Keratinocyte (primary cell): ENCODE measurements around the gene IGF1R. TPM values are rescaled to one million over a fixed set of nuclear protein-coding genes. Genes with fewer than 3 reads are reported as not detected.

Experiments used
- DNase-seq: peaks from one replicate; pipeline ENCODE4 v3.0.0-alpha.2; 2011; ENCODE audit warnings: low read depth, missing footprints, low spot score
- FAIRE-seq: peaks from 2 replicates; lab custom pipeline; 2011; peaks lifted over from hg19 to GRCh38; lab: Jason Lieb, UNC
- H2AFZ ChIP-seq: 2 replicates; pipeline ENCODE4 v1.6.0; 2012; ENCODE audit warnings: low read length, control low read depth, inconsistent platforms; ENCODE audit not compliant: control insufficient read depth
- H3K27ac ChIP-seq: 2 replicates; pipeline ENCODE4 v1.5.1; 2011; ENCODE audit warnings: low read length; ENCODE audit not compliant: control insufficient read depth, insufficient read depth
- H3K27me3 ChIP-seq: 3 replicates; pipeline ENCODE4 v1.6.0; 2011; ENCODE audit warnings: low read length; ENCODE audit not compliant: control insufficient read depth, insufficient read depth; ENCODE audit errors: extremely low read depth
- H3K36me3 ChIP-seq, 2 experiments: 2 replicates in 1 of 2; 3 replicates in 1 of 2; pipeline ENCODE4 v1.5.1; 2011; ENCODE audit warnings: low read length in 2 of 2, mild to moderate bottlenecking in 1 of 2; ENCODE audit not compliant: control insufficient read depth in 2 of 2, insufficient read depth in 2 of 2; ENCODE audit errors: extremely low read depth in 1 of 2
- H3K4me1 ChIP-seq: 3 replicates; pipeline ENCODE4 v1.5.1; 2011; ENCODE audit warnings: low read length; ENCODE audit not compliant: control insufficient read depth, insufficient read depth; ENCODE audit errors: extremely low read depth
- H3K4me2 ChIP-seq: 3 replicates; pipeline ENCODE4 v1.6.0; 2011; ENCODE audit warnings: low read depth, low read length; ENCODE audit not compliant: control insufficient read depth, insufficient read depth; ENCODE audit errors: extremely low read depth
- H3K4me3 ChIP-seq, 3 experiments: fragments of 200-600 bp in 1 of 3; sonication (generic) in 1 of 3; 2 replicates in 2 of 3; 3 replicates in 1 of 3; pipeline ENCODE4 v1.5.1; 2011 to 2016; ENCODE audit warnings: low read length in 3 of 3, mild to moderate bottlenecking in 3 of 3, control low read depth in 2 of 3, inconsistent platforms in 1 of 3, low read depth in 1 of 3, mixed read lengths in 1 of 3, mixed run types in 1 of 3, moderate library complexity in 1 of 3; ENCODE audit not compliant: control insufficient read depth in 2 of 3, insufficient read depth in 2 of 3; ENCODE audit errors: extremely low read depth in 1 of 3
- H3K79me2 ChIP-seq: 2 replicates; pipeline ENCODE4 v1.6.0; 2012; ENCODE audit warnings: low read length; ENCODE audit not compliant: control insufficient read depth, insufficient read depth
- H3K9ac ChIP-seq: 3 replicates; pipeline ENCODE4 v1.6.0; 2011; ENCODE audit warnings: low read length; ENCODE audit not compliant: control insufficient read depth, insufficient read depth; ENCODE audit errors: extremely low read depth
- H3K9me1 ChIP-seq: 3 replicates; pipeline ENCODE4 v1.6.0; 2011; ENCODE audit warnings: low read length; ENCODE audit not compliant: control insufficient read depth, insufficient read depth; ENCODE audit errors: extremely low read depth
- H3K9me3 ChIP-seq: 2 replicates; pipeline ENCODE4 v1.5.1; 2012; ENCODE audit warnings: low read depth, low read length; ENCODE audit not compliant: control insufficient read depth
- H4K20me1 ChIP-seq: 3 replicates; pipeline ENCODE4 v1.6.0; 2011; ENCODE audit warnings: low read length; ENCODE audit not compliant: control insufficient read depth, insufficient read depth; ENCODE audit errors: extremely low read depth
- EZH2 ChIP-seq: IDR thresholded peaks from one replicate; pipeline ENCODE4 v1.6.1; 2012; ENCODE audit warnings: inconsistent platforms, mild to moderate bottlenecking, low read length, moderate library complexity
- dilution Hi-C: fragments of 300-500 bp; cut with MboI; formaldehyde crosslinking; loops from one replicate; pipeline ENCODE4 v1.7.0; 2020; ENCODE audit warnings: low sequenced_read_pairs; ENCODE audit not compliant: extremely low pct_ligation_motif_present
- polyA plus RNA-seq, 5 experiments: library from polyadenylated mRNA; depleted of rRNA in 3 of 5; stranded (reverse) in 3 of 5; stranded (forward) in 1 of 5; unstranded in 1 of 5; fragments of >200 nt; gene quantifications; 1 replicate in 1 of 5; 2 replicates in 3 of 5; 3 replicates in 1 of 5; pipeline versions ENCODE4 v1.2.1 to v1.2.3, GENCODE V29; 2011 to 2012; ENCODE audit warnings: missing spikeins in 2 of 5, low read depth in 1 of 5, low replicate concordance in 1 of 5
- TF ChIP-seq, protein P1 (sequence below), 3 experiments: IDR thresholded peaks in 1 of 3; conservative IDR thresholded peaks in 1 of 3; optimal IDR thresholded peaks in 1 of 3; 2 replicates in 2 of 3; 3 replicates in 1 of 3; pipeline versions ENCODE3 to v1.5.1; 2011; ENCODE audit warnings: low read length in 3 of 3, mild to moderate bottlenecking in 3 of 3, moderate library complexity in 2 of 3, control low read depth in 1 of 3, inconsistent platforms in 1 of 3; ENCODE audit not compliant: insufficient read depth in 2 of 3; ENCODE audit errors: extremely low read depth in 1 of 3

IGF1R gene
- polyA plus RNA-seq, 1 donor (not counting 4 experiments of a cell fraction or from before 2014, with no cell fraction given), result 14.5 TPM

DNA sequence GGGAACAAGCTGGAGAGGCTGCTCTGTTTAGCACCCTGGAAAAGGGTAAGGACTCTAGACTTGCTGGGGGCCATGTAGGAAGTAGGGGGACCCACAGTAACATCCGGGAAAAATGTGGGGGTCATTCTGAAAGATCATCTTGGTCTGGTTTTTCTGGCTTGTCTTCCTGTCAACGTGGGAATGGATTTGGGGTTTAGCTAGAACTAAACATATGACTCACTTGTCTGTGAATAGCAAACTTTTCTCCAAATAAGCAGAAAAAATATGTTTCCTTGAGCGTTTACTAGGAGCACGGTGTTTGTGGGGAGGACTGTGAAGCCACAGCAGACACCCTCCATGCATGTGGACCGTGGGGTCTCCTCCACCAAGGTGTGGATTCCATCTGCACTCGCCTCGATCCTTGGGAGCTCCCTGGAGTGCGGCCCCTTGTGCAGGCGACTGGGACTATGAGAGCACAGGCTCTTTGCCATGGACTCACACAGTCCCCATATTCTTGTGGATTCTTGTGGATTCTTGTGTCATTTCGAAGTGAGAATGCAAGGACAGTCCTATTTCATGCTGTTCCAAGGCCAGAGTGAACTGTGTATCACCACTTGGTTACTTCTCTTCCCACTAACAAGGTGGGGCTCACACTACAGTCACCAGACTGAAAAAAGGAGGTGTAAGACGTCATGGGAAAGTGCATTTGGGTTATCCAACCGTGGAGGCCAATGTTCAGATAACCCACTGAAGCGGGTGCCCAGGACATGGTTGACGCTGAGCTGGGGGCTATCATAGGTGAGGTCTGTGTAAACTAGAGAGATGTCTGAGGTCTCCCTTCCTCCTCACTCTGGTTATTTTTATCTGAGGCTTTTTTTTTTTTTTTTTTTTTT, 333.7 kb downstream of the IGF1R start:
- Histone ChIP-seq H3K36me3 (no peaks in the 10 kb centered on the region), H3K4me3 (no peak overlapping the region), H3K9me3 (no peaks in the 10 kb centered on the region), H3K27ac (no peak overlapping the region), H3K9ac (no peak overlapping the region), H3K4me2 (no peak overlapping the region), H4K20me1 (no peaks in the 10 kb centered on the region), H3K4me1 (peaks cover 13% of the 10 kb centered on the region), H3K9me1 (no peaks in the 10 kb centered on the region), H2AFZ (no peak overlapping the region), H3K27me3 (no peaks in the 10 kb centered on the region), H3K79me2 (no peaks in the 10 kb centered on the region)
- TF ChIP-seq, protein P1, sequence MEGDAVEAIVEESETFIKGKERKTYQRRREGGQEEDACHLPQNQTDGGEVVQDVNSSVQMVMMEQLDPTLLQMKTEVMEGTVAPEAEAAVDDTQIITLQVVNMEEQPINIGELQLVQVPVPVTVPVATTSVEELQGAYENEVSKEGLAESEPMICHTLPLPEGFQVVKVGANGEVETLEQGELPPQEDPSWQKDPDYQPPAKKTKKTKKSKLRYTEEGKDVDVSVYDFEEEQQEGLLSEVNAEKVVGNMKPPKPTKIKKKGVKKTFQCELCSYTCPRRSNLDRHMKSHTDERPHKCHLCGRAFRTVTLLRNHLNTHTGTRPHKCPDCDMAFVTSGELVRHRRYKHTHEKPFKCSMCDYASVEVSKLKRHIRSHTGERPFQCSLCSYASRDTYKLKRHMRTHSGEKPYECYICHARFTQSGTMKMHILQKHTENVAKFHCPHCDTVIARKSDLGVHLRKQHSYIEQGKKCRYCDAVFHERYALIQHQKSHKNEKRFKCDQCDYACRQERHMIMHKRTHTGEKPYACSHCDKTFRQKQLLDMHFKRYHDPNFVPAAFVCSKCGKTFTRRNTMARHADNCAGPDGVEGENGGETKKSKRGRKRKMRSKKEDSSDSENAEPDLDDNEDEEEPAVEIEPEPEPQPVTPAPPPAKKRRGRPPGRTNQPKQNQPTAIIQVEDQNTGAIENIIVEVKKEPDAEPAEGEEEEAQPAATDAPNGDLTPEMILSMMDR (optimal IDR thresholded peaks at IDR 0.05 in 1 of 3, IDR thresholded peaks at IDR 0.05 in 1 of 3, conservative IDR thresholded peaks at IDR 0.05 in 1 of 3; ENCODE audit: extremely low read depth in 1 of 3, insufficient read depth in 2 of 3, low read length in 3 of 3), result no peak
- no peak for TF ChIP-seq EZH2
- dilution Hi-C loops, result no loop called here
- no peak for FAIRE-seq
- DNase-seq, result no peak

DNA sequence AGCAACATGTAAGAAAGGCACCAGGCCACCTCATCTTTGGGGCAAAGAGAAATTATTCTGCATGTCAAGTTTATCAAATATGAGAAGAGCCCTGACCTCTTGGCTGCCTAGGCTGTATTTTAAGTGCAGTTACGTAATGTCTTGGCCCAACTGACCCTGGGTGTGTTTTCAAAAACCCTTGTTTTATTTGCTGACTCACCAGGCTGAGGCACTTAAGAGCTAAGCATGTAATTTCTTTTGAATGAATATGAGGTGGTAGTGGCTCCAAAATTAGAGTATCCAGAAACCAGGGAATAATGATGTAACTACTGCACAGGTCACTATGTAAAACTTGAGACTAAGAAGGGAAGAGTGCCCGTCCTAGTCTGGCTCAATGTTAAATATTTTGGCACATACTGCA, 335.0 kb downstream of the IGF1R start:
- H3K9me1 ChIP-seq, result no peaks in the 10 kb centered on the region
- H3K9ac ChIP-seq, result no peak overlapping the region
- H4K20me1 ChIP-seq, result no peaks in the 10 kb centered on the region
- H3K27ac ChIP-seq, result no peak overlapping the region
- no peak for TF ChIP-seq EZH2
- TF ChIP-seq, protein P1 (optimal IDR thresholded peaks at IDR 0.05 in 1 of 3, IDR thresholded peaks at IDR 0.05 in 1 of 3, conservative IDR thresholded peaks at IDR 0.05 in 1 of 3; ENCODE audit: extremely low read depth in 1 of 3, insufficient read depth in 2 of 3, low read length in 3 of 3), result no peak
- peak overlapping the region; percentile 22 for H3K4me2 ChIP-seq
- H2AFZ ChIP-seq, result no peak overlapping the region
- H3K9me3 ChIP-seq, result no peaks in the 10 kb centered on the region
- H3K4me3 ChIP-seq, result no peak overlapping the region
- H3K4me1 ChIP-seq, result peaks cover 13% of the 10 kb centered on the region
- DNase-seq (no peak), FAIRE-seq (no peak)
- dilution Hi-C loops, result no loop called here
- no peaks in the 10 kb centered on the region for H3K36me3 ChIP-seq
- H3K79me2 ChIP-seq, result no peaks in the 10 kb centered on the region
- H3K27me3 ChIP-seq, result no peaks in the 10 kb centered on the region
